Activated T-helper 17 cell treated with anti-CD3 and anti-CD28 coated beads, Interleukin-2, amount 50 U/mL, for 72 hours (primary cell): ENCODE measurements around the gene HSF2BP. TPM values are rescaled to one million over a fixed set of nuclear protein-coding genes. Genes with fewer than 3 reads are reported as not detected.
"Not testable (repeated sequence)": the region's sequence is repeated elsewhere in the genome, so short reads cannot be mapped to it uniquely, and the experiment has no call there.

Source experiments
- ATAC-seq: fragments of 150-1000 bp; cut with Tn5 transposase; replicated peaks from 2 replicates; pipeline ENCODE4 v1.10.0; 2021; ENCODE audit warnings: mild to moderate bottlenecking, moderate library complexity
- H3K27ac Mint-ChIP-seq: one replicate; pipeline ENCODE4 v1.8.0; 2022; ENCODE audit warnings: mixed read lengths
- H3K27me3 Mint-ChIP-seq: one replicate; pipeline ENCODE4 v1.8.0; 2022; ENCODE audit warnings: mixed read lengths
- H3K36me3 Mint-ChIP-seq: one replicate; pipeline ENCODE4 v1.8.0; 2022; ENCODE audit warnings: low read depth, mild to moderate bottlenecking, mixed read lengths
- H3K4me1 Mint-ChIP-seq: one replicate; pipeline ENCODE4 v1.8.0; 2022; ENCODE audit warnings: mixed read lengths
- H3K4me3 Mint-ChIP-seq: one replicate; pipeline ENCODE4 v1.8.0; 2022; ENCODE audit warnings: mild to moderate bottlenecking, mixed read lengths
- H3K9me3 Mint-ChIP-seq: one replicate; pipeline ENCODE4 v1.8.0; 2022; ENCODE audit warnings: mixed read lengths
- total RNA-seq, 2 donors: library from RNA; stranded (reverse); gene quantifications; one replicate each; pipeline ENCODE4 v1.2.3, GENCODE V29; 2022

The HSF2BP gene
- total RNA-seq, 2 donors from 2014 or later = 0.50 to 1.0 TPM

- not testable (repeated sequence) for ATAC-seq, H3K36me3 Mint-ChIP-seq, H3K27me3 Mint-ChIP-seq, H3K4me1 Mint-ChIP-seq, H3K4me3 Mint-ChIP-seq, H3K27ac Mint-ChIP-seq, H3K9me3 Mint-ChIP-seq
Measured at GRCh38 chr21:43595769-43596168, 63.5 kb downstream of the HSF2BP start.

GRCh38 chr21:43593078-43593477, 66.2 kb downstream of the HSF2BP start:
- no peaks in the 10 kb centered on the region for H3K9me3 Mint-ChIP-seq
- ATAC-seq = no peak
- no peak overlapping the region for H3K27ac Mint-ChIP-seq
- no peaks in the 10 kb centered on the region for H3K36me3 Mint-ChIP-seq
- H3K4me1 Mint-ChIP-seq = no peaks in the 10 kb centered on the region
- H3K27me3 Mint-ChIP-seq = peaks cover 9% of the 10 kb centered on the region
- no peak overlapping the region for H3K4me3 Mint-ChIP-seq

- H3K4me1 Mint-ChIP-seq = no peaks in the 10 kb centered on the region
- no peak overlapping the region for H3K27ac Mint-ChIP-seq
- no peaks in the 10 kb centered on the region for H3K9me3 Mint-ChIP-seq
- ATAC-seq = no peak
- no peak overlapping the region for H3K4me3 Mint-ChIP-seq
- H3K36me3 Mint-ChIP-seq = no peaks in the 10 kb centered on the region
- peaks cover 9% of the 10 kb centered on the region for H3K27me3 Mint-ChIP-seq
Measured at GRCh38 chr21:43591571-43591970, 67.7 kb downstream of the HSF2BP start.

- H3K4me3 Mint-ChIP-seq = no peak overlapping the region
- no peak for ATAC-seq
- H3K36me3 Mint-ChIP-seq = no peaks in the 10 kb centered on the region
- H3K4me1 Mint-ChIP-seq = no peaks in the 10 kb centered on the region
- H3K9me3 Mint-ChIP-seq = no peaks in the 10 kb centered on the region
- no peak overlapping the region for H3K27ac Mint-ChIP-seq
- peaks cover 9% of the 10 kb centered on the region for H3K27me3 Mint-ChIP-seq
Measured at GRCh38 chr21:43590194-43590593, 69.1 kb downstream of the HSF2BP start.

- Mint-ChIP-seq H3K4me1 (no peaks in the 10 kb centered on the region), H3K27me3 (peaks cover 9% of the 10 kb centered on the region), H3K36me3 (no peaks in the 10 kb centered on the region), H3K27ac (no peak overlapping the region), H3K9me3 (no peaks in the 10 kb centered on the region), H3K4me3 (no peak overlapping the region)
- no peak for ATAC-seq
Measured at GRCh38 chr21:43588957-43589356, 70.3 kb downstream of the HSF2BP start.

- no peak for ATAC-seq
- Mint-ChIP-seq H3K27me3 (peaks cover 6% of the 10 kb centered on the region), H3K36me3 (no peaks in the 10 kb centered on the region), H3K9me3 (no peaks in the 10 kb centered on the region), H3K4me1 (no peaks in the 10 kb centered on the region), H3K27ac (no peak overlapping the region), H3K4me3 (no peak overlapping the region)
Measured at GRCh38 chr21:43585924-43586413, 73.3 kb downstream of the HSF2BP start.

- peaks cover 4% of the 10 kb centered on the region for H3K27me3 Mint-ChIP-seq
- no peaks in the 10 kb centered on the region for H3K36me3 Mint-ChIP-seq
- H3K4me1 Mint-ChIP-seq = no peaks in the 10 kb centered on the region
- no peaks in the 10 kb centered on the region for H3K9me3 Mint-ChIP-seq
- ATAC-seq = no peak
- no peak overlapping the region for H3K27ac Mint-ChIP-seq
- H3K4me3 Mint-ChIP-seq = no peak overlapping the region
Measured at GRCh38 chr21:43585514-43585913, 73.8 kb downstream of the HSF2BP start.

GRCh38 chr21:43581453-43581852, 77.8 kb downstream of the HSF2BP start:
- Mint-ChIP-seq H3K36me3 (no peaks in the 10 kb centered on the region), H3K4me3 (no peak overlapping the region), H3K27me3 (no peaks in the 10 kb centered on the region), H3K9me3 (no peaks in the 10 kb centered on the region), H3K4me1 (no peaks in the 10 kb centered on the region), H3K27ac (no peak overlapping the region)
- ATAC-seq = no peak

GRCh38 chr21:43578677-43579303, 80.5 kb downstream of the HSF2BP start:
- Mint-ChIP-seq H3K27me3 (peaks cover 8% of the 10 kb centered on the region), H3K36me3 (no peaks in the 10 kb centered on the region), H3K4me3 (no peak overlapping the region), H3K27ac (no peak overlapping the region), H3K4me1 (no peaks in the 10 kb centered on the region), H3K9me3 (no peaks in the 10 kb centered on the region)
- no peak for ATAC-seq

GRCh38 chr21:43575473-43575844, 83.8 kb downstream of the HSF2BP start:
- H3K36me3 Mint-ChIP-seq = no peaks in the 10 kb centered on the region
- no peaks in the 10 kb centered on the region for H3K4me1 Mint-ChIP-seq
- H3K27me3 Mint-ChIP-seq = peaks cover 8% of the 10 kb centered on the region
- no peaks in the 10 kb centered on the region for H3K9me3 Mint-ChIP-seq
- ATAC-seq = no peak
- H3K4me3 Mint-ChIP-seq = no peak overlapping the region
- no peak overlapping the region for H3K27ac Mint-ChIP-seq

GRCh38 chr21:43574741-43575472, 84.4 kb downstream of the HSF2BP start:
- Mint-ChIP-seq H3K9me3 (no peaks in the 10 kb centered on the region), H3K36me3 (no peaks in the 10 kb centered on the region), H3K4me1 (no peaks in the 10 kb centered on the region), H3K27ac (no peak overlapping the region), H3K4me3 (no peak overlapping the region), H3K27me3 (peaks cover 8% of the 10 kb centered on the region)
- no peak for ATAC-seq

GRCh38 chr21:43573921-43574320, 85.4 kb downstream of the HSF2BP start:
- H3K4me1 Mint-ChIP-seq = no peaks in the 10 kb centered on the region
- no peak overlapping the region for H3K4me3 Mint-ChIP-seq
- no peak for ATAC-seq
- no peak overlapping the region for H3K27ac Mint-ChIP-seq
- peaks cover 8% of the 10 kb centered on the region for H3K27me3 Mint-ChIP-seq
- H3K36me3 Mint-ChIP-seq = no peaks in the 10 kb centered on the region
- H3K9me3 Mint-ChIP-seq = no peaks in the 10 kb centered on the region

GRCh38 chr21:43572446-43572845, 86.8 kb downstream of the HSF2BP start:
- H3K27ac Mint-ChIP-seq = no peak overlapping the region
- no peaks in the 10 kb centered on the region for H3K4me1 Mint-ChIP-seq
- H3K4me3 Mint-ChIP-seq = no peak overlapping the region
- ATAC-seq = no peak
- peaks cover 8% of the 10 kb centered on the region for H3K27me3 Mint-ChIP-seq
- no peaks in the 10 kb centered on the region for H3K9me3 Mint-ChIP-seq
- no peaks in the 10 kb centered on the region for H3K36me3 Mint-ChIP-seq

GRCh38 chr21:43571976-43572375, 87.3 kb downstream of the HSF2BP start:
- Mint-ChIP-seq H3K27me3 (peaks cover 8% of the 10 kb centered on the region), H3K4me3 (no peak overlapping the region), H3K9me3 (no peaks in the 10 kb centered on the region), H3K4me1 (no peaks in the 10 kb centered on the region), H3K27ac (no peak overlapping the region), H3K36me3 (no peaks in the 10 kb centered on the region)
- ATAC-seq = no peak

- H3K4me1 Mint-ChIP-seq, H3K9me3 Mint-ChIP-seq, H3K4me3 Mint-ChIP-seq, H3K27me3 Mint-ChIP-seq, H3K36me3 Mint-ChIP-seq, ATAC-seq, H3K27ac Mint-ChIP-seq: not testable (repeated sequence)
Measured at GRCh38 chr21:43570195-43570594, 89.1 kb downstream of the HSF2BP start.
